Measurements from ENCODE around the gene INPPL1.

- TF ChIP-seq CTCF (IDR thresholded peaks at IDR 0.05) = no peak
- TF ChIP-seq EZH2 (IDR thresholded peaks at IDR 0.05; ENCODE audit: borderline replicate concordance, insufficient read depth, low read depth, low read length, poor library complexity, severe bottlenecking) = no peak
Observed at GRCh38 chr11:72247584-72247983, 23.0 kb downstream of the INPPL1 start.
